ENCODE results near the gene ELK3. TPM values are rescaled to one million over a fixed set of nuclear protein-coding genes. Genes with fewer than 3 reads are reported as not detected.

Gene ELK3
- total and polyA plus RNA-seq, 2 experiments from 2014 or later, result 5.5 to 8.3 TPM

- no peaks in the 10 kb centered on the region for H3K79me2 ChIP-seq (replicated peaks; ENCODE audit: insufficient read depth)
- no peak overlapping the region for H3K4me3 Mint-ChIP-seq
- TF ChIP-seq REST (IDR thresholded peaks at IDR 0.05; ENCODE audit: unreplicated experiment) (no peak), ZNF331 (CRISPR knock-in tag; IDR thresholded peaks at IDR 0.05; ENCODE audit: low read depth) (no peak), CTCF (conservative IDR thresholded peaks at IDR 0.05; ENCODE audit: low read depth in 2 of 2) (no peak), NANOG (IDR thresholded peaks at IDR 0.05; ENCODE audit: borderline replicate concordance) (no peak), POLR2AphosphoS5 (IDR thresholded peaks at IDR 0.05; ENCODE audit: low read depth) (no peak), EZH2 (IDR thresholded peaks at IDR 0.05; ENCODE audit: low read depth, unreplicated experiment) (no peak), EZH2phosphoT487 (IDR thresholded peaks at IDR 0.05; ENCODE audit: unreplicated experiment) (no peak), CREB1 (CRISPR knock-in tag; IDR thresholded peaks at IDR 0.05; ENCODE audit: low read depth) (no peak), ETS1 (IDR thresholded peaks at IDR 0.05) (no peak), JUNB (IDR thresholded peaks at IDR 0.05; ENCODE audit: unreplicated experiment) (no peak), STAT1 (IDR thresholded peaks at IDR 0.05; ENCODE audit: unreplicated experiment) (no peak), ZNF114 (CRISPR knock-in tag; IDR thresholded peaks at IDR 0.05) (no peak), ZNF462 (CRISPR knock-in tag; IDR thresholded peaks at IDR 0.05) (no peak)
- no peaks in the 10 kb centered on the region for H3K36me3 ChIP-seq (ENCODE audit: insufficient read depth)
- no peaks in the 10 kb centered on the region for H3K27me3 ChIP-seq (ENCODE audit: insufficient read depth)
- no peaks in the 10 kb centered on the region; the same call in 2 of the 3 replicates for H3K36me3 Mint-ChIP-seq (ENCODE audit: low read depth)
- no peaks in the 10 kb centered on the region for H3K4me1 Mint-ChIP-seq
- no peak overlapping the region for H3K4me2 ChIP-seq
- ATAC-seq (no peak), DNase-seq (ENCODE audit: low spot score) (no peak)
- H3K27ac ChIP-seq (ENCODE audit: low read depth), result no peak overlapping the region
- H3K4me1 ChIP-seq (ENCODE audit: insufficient read depth), result no peaks in the 10 kb centered on the region
- H3K4me3 ChIP-seq, result no peak overlapping the region
- no peak overlapping the region for H2AFZ ChIP-seq
- no peaks in the 10 kb centered on the region for H4K20me1 ChIP-seq (replicated peaks; ENCODE audit: insufficient read depth)
- no peaks in the 10 kb centered on the region for H3K9me3 Mint-ChIP-seq
- H3K9me2 ChIP-seq (ENCODE audit: insufficient read depth), result no peaks in the 10 kb centered on the region
- no peaks in the 10 kb centered on the region for H3F3A ChIP-seq (replicated peaks; ENCODE audit: low read depth)
- H3K27ac Mint-ChIP-seq, result no peak overlapping the region
- H3K27me3 Mint-ChIP-seq (ENCODE audit: insufficient read depth, low read depth, poor library complexity), result no peaks in the 10 kb centered on the region
These were observed 32.2 kb downstream of the ELK3 start for GRCh38 chr12:96226401-96226800.

Measured in GM23338 (cell line).